Fibroblast of peridontal ligament (primary cell): ENCODE data around the gene WDFY3.
A peak's percentile ranks its signal among the peaks of the same experiment; 100 is the strongest.

ENCODE experiments used
- DNase-seq: peaks from one replicate; pipeline ENCODE4 v3.0.0-alpha.2; 2010; ENCODE audit errors: extremely low read depth

WDFY3 gene

GRCh38 chr4:84626673-84627072, 339.8 kb downstream of the WDFY3 start:
- no peak for DNase-seq

GRCh38 chr4:84623661-84624060, 342.8 kb downstream of the WDFY3 start:
- DNase-seq: no peak

GRCh38 chr4:84622959-84623358, 343.5 kb downstream of the WDFY3 start:
- peak; percentile 8 for DNase-seq
